Left colon (tissue), 2 donors: ENCODE results near the gene PRKCH. TPM values are rescaled to one million over a fixed set of nuclear protein-coding genes. Genes with fewer than 3 reads are reported as not detected.
"Not testable (repeated sequence)": the region's sequence is repeated elsewhere in the genome, so short reads cannot be mapped to it uniquely, and the experiment has no call there.

Experiments used
- ATAC-seq: fragments of 200-7000 bp; cut with Tn5 transposase; one replicate; pipeline ENCODE4 v1.9.1; 2020; ENCODE audit warnings: mild to moderate bottlenecking, moderate library complexity
- DNase-seq, 2 donors: peaks; one replicate each; pipeline ENCODE4 v3.0.0-alpha.2; 2020
- intact Hi-C, 2 donors: fragments of 100-400 bp; cut with DNase I in 1 of 2; cut with micrococcal nuclease in 1 of 2; formaldehyde crosslinking; loops; one replicate each; pipeline versions ENCODE4 v1.11.2 to v1.14.0; 2022; cut with DNase I, micrococcal nuclease
- total RNA-seq, 2 donors: library from RNA; stranded (reverse); fragmentation: NEBNext Ultra II Directional; extraction: Animal tissue kit (Norgen Biotek cat#: 25700); gene quantifications; one replicate each; pipeline ENCODE4 v1.2.1, GENCODE V29; 2021
- donor health status: DM: no; HTN: no; CAD: no.
- donor health status: DM: yes; HTN: yes; CAD: no.

Gene PRKCH
- total RNA-seq, 2 donors from 2014 or later: 11.7 to 11.9 TPM

DNA sequence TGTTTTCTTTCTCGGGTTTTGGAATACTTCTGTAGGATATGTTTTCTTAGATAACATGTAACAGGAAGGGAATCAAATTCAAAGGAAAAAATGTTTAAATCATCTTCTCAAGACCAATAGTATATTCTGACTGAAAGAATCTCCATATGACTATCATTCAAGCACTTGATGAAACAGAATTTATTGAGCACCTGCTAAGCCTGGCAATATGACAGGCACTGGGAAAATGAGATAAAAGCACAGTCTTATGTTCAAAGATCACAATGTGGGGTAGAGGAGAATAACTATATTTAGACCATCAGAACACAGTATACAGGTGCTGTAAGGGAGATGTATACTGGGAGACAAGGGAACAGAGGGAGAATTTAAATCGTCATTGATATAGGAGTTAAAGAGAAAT is 21.2 kb upstream of the PRKCH start:
- intact Hi-C loops: no loop called here
- DNase-seq: no peak
- ATAC-seq: no peak

DNA sequence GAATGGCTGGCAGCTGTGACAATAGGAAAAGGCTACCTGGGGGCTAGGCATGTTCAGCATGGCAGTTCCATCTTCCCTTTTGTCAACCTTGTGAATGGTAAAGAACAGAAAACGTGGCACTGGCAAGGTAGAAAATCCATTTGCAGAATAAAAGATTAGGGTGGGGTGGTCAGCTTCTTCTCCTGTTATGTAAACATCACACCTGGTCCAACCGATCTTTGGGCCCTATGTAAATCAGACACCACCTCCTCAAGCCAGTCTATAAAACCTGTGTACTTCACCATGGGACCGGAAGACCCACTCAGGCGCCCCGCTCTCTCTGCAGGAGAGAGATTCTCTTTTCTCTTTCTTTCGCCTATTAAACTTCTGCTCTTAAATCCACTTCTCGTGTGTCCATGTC is 20.6 kb upstream of the PRKCH start:
- DNase-seq (no peak), ATAC-seq (no peak)
- intact Hi-C loops: no loop called here

DNA sequence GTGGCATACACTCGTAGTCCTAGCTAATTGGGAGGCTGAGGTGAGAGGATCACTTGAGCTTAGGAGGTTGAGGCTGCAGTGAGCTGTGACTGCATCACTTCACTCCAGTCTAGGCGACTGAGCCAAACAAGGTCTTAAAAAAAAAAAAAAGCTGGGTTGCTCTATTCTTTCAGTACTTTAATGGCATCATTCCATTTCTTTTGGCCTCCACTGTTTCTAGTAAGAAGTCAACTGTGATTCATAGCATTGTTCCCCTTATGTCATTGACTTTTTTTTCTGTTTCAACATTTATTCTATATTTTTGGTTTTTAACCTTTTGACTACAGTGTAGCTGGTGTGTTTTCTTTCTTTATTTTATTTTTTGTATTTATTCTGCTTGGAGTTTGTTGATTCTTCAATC is 16.7 kb upstream of the PRKCH start:
- intact Hi-C loops: no loop called here
- ATAC-seq: no peak

DNA sequence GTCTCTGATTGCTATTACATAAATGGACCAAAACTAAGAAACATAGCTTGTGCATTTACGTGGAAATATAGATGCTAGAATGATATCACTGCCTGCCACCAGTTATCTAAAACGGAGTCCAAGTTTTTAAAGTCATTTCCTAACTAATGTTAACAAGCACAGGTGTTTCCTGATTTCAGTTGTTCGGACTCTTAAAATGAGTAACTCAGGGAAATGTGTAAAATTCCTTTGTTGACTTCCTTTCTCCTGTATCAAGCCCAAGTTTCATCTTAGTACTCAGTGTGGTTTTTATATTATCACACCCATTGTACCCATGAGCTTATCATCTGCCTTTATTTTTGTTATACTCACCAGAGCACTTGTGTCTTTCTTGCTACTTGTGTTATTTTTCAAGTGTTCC is 13.2 kb upstream of the PRKCH start:
- no peak for ATAC-seq
- DNase-seq: no peak
- intact Hi-C loops: no loop called here

More for the DNA sequence above, 16.7 kb upstream of the PRKCH start:
- no peak for DNase-seq

DNA sequence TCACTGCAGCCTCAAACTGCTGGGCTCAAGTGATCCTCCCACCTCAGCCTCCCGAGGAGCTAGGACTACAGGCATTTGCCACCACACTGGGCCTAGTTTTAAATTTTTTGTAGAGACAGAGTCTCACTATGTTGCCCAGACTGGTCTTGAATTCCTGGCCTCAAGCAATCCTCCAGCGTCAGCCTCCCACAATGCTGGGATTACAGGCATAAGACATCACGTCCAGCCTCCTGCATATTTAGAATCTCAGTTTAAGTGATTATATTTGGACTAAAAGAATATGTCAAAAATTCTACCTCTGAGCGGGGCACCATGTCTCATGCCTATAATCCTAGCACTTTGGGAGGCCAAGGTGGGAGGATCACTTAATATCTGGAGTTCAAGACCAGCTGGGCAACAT is 12.7 kb upstream of the PRKCH start:
- intact Hi-C loops, ATAC-seq, DNase-seq: not testable (repeated sequence)

DNA sequence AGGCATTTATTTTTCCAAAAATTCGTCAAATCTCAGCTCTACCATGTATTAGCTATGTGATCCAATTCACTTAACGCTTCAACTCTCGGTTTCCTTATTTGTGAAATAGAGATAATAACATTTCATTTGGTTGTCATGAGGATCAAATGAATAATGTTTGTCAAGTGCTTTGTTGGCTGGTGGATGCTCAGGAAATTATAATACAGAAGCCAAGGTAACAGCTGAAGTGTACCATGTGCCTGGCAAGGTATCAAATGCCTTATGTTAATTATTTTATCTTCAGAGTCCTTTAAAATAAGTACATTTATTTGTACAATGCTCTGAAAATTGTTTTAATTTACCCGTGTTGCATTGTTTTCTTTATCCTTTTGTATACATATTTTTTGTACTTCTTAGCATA is 6.1 kb upstream of the PRKCH start:
- no peak for DNase-seq
- intact Hi-C loops: no loop called here
- no peak for ATAC-seq

DNA sequence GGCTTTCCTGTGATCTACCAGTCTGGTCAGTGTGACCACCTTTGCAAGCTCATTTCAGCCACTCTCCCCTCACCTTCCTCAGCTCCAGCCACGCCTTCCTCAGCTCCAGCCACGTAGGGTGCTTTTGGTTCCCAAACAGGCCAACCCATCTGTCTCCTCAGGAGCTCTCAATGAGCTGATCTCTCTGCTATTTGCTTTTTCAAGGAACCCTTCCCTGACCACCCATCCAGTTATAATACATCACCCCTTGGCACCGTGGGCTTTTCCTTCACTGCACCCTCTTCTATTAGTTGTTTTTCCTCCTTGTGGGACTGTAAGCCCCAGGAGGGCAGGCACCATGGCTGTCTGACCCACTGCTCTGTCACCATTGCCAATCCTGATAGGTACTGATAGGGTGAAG is 2.3 kb upstream of the PRKCH start:
- intact Hi-C loops: no loop called here

DNA sequence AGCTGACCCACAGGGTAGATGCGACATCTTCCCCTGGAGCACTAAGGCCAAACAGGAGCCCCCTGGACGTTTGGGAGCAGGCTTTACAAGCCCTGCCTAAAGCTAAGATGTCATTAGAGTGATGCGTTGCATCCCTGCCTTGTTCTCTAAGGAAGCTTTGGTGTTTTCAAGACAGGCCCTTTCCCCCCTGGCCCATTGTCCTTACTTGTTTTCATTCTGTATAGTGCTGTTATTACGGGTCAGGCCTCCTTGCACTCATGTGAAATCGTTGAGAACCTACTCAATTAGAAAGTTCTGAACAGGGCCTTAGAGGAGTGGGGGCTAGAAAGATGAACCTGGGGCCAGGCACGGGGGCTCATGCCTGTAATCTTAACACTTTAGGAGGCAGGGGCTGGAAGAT is 1.7 kb upstream of the PRKCH start:
- intact Hi-C loops: no loop called here
- ATAC-seq (no peak), DNase-seq (no peak)

More for the DNA sequence above, 2.3 kb upstream of the PRKCH start:
- DNase-seq (no peak), ATAC-seq (no peak)

DNA sequence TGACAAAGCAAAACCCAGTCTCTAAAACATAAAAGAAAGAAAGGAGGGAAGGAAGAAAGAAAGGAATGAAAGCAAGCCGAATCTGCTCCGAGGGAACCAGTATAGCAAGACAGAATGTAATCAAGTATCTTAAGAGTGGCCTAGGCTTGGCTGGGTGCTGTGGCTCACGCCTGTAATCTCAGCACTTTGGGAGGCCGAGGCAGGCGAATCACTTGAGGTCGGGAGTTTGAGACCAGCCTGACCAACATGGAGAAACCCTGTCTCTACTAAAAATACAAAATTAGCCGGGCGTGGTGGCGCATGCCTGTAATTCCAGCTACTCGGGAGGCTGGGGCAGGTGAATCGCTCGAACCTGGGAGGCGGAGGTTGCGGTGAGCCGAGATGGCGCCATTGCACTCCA is 1.2 kb upstream of the PRKCH start:
- ATAC-seq, DNase-seq, intact Hi-C loops: not testable (repeated sequence)

DNA sequence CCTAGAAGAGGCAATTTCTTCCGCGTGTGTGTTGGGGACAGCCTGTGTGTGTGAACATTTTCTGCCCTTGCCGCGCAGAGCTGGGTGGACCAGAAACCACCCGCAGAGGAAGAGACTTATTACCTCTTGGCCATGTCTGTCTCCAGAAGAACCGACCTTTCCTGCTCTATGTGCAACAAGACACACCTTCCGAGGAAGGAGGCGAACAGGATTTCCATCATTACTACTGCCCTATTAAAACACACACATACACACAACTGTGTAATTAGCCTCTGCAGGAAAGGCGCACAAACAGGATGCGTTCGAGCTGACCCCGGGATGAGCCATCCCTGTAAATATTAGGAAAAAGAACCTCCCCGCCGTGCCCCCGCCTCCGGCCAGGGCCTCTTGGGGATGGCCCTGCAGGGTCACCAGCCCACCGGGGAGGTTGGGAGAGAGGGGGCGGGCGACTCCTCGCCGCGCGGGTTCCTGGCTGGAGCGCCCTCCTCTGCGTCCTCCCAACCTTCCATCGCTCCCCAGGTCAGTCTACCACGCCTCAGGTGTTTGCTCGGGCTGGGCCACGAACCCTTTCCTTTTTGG is 484 bp upstream of the PRKCH start:
- DNase-seq: peak in 1 of 2 donors; percentile 23
- intact Hi-C loops: no loop called here
- peak; percentile 55 for ATAC-seq

DNA sequence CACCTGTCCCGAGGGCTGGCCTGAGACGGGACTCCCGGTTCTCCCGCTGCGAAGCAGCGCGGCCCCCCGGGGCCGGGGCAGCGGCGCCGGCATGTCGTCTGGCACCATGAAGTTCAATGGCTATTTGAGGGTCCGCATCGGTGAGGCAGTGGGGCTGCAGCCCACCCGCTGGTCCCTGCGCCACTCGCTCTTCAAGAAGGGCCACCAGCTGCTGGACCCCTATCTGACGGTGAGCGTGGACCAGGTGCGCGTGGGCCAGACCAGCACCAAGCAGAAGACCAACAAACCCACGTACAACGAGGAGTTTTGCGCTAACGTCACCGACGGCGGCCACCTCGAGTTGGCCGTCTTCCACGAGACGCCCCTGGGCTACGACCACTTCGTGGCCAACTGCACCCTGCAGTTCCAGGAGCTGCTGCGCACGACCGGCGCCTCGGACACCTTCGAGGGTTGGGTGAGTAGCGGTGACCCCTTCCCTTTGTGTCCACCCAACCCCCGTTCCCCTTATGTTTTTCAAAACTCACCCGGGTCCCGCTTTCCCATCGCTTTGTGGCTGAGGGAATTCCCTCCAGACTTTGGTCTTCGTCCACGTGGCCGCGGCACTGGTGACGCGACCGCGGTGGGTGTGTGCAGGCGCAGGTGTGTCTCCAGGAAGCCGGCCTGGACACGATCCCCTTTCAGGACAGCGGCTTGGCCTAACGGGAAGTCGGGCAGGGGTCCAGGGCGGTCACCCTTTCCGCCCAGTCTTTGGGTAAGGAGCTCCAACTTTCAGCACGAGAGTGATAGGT is 826 bp downstream of the PRKCH start:
- peak; percentile 74 for ATAC-seq
- DNase-seq: peak; percentile 67 to 75
- intact Hi-C loops: no loop called here

DNA sequence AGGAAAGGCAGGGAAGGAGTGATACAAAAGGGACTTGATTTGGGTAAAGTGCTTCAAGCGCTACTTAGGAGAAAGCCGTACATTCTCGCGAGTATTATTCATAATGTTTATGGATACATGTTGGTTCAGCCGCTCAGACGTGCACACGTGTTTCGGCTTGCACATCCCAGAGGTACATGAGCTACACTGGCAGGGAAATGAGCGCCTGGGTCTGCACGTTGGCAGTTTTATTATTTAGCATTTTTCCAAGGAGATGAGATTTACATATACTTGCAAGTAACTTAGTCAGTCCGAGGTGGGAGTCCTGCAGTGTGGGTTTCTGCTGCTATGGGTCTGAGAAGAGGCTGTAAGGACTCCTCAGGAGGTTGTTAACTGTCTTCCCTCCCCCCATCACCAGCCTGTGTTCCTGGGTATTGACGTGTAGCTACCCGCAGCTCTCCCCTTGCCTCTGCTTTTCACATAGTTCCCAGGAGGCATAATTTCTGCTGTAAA is 1.5 kb downstream of the PRKCH start:
- DNase-seq (no peak), ATAC-seq (peak; percentile 18)
- intact Hi-C loops: no loop called here

DNA sequence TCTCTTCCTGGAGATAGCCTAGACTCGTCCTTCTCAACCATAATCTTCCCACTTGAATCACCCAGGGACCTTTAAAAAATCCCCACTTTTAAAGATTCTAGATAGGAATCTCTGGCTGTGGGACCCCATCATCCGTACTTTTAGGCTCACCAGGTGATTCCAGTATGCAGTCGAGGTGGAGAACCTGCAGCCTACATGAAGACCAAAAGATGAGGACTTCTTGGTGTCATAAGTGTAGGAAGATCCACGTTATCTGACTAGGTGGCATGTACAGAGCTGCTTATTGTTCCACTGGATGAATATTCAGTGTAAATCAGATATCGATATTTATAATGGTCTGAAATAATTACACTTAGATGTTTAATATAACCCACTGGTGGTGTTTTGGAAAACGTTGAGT is 2.6 kb downstream of the PRKCH start:
- intact Hi-C loops: no loop called here
- ATAC-seq (no peak), DNase-seq (no peak)

DNA sequence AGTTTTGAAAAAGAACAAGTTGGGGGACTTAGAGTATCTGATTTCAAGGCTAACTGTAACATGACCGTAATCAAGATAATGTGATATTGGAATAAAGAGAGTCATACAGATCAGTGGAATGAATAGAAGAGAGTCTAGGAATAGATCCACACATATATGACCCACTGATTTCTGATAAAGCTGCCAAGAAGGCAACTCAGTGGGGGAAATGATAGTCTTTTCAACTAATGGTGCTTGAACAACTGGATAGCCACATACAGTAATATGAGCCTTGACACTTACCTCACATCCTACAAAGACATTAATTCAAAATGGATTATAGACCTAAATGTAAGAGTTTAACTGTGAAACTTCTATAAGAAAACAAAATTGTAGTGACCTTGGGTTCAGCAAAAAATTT is 3.8 kb downstream of the PRKCH start:
- DNase-seq (no peak), ATAC-seq (no peak)
- intact Hi-C loops: no loop called here

DNA sequence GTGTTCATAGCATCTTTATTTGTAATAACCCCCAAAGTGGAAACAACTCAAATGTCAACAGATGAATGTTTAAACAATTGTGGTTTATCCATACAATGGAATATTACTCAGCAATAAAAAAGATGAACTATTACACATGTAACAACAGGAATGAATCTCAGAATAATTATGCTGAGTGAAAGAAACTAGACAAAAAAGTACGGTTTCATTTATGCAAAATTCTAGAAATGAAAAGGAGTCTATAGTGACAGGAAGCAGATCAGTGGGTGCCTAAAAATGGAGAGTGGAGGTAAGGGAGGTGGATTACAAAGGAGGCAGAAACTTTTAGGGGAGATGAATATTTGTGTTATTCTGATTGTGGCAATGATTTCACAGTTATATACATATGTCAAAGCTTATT is 4.8 kb downstream of the PRKCH start:
- ATAC-seq: no peak
- DNase-seq: no peak
- intact Hi-C loops: no loop called here

DNA sequence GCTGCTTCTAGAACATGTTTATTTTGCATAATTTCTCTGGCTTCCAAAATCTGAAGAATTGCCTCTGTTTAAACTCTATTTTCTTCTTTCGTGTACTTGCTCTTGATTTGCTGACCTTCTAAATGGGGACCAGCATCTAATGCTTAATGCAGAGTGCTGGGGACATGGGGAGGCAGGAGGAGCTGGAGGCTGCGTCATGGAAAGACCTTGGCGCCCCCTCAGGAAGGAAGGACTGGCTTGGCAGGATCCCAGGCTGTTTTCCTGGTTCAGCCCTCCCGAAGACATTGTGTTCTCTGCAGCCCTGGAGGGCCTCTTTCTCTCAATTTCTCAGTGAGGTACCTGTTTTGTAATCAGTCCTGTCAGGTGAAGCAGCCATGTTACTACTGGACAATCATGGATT is 5.5 kb downstream of the PRKCH start:
- intact Hi-C loops: no loop called here
- ATAC-seq (no peak), DNase-seq (no peak)

DNA sequence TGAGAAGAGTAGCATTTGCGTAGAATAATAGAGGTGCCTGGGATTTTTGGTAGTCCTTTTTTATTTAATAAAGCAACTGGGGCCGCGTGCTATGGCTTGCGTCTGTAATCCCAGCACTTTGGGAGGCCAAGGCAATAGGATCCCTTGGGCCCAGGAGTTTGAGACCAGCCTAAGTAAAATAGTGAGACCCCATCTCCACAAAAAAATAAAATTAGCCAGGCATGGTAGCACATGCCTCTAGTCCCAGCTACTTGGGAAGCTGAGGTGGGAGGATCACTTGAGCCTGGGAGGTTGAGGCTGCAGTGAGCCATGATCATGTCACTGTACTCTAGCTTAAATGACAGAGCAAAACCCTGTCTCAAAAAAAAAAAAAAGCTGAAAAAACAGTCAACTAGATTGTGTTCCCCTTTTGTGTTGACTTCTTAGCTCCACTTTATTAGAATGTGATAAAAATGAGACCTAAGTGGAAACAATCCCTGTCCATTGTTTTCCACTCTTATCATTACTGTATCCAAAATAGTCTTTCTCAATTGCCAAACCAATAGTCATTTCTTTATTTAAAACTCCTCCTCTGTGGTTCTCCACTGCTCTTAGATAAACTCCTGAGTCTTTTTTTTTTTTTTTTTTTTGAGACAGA is 7.4 kb downstream of the PRKCH start:
- ATAC-seq: no peak
- DNase-seq: no peak
- intact Hi-C loops: no loop called here

DNA sequence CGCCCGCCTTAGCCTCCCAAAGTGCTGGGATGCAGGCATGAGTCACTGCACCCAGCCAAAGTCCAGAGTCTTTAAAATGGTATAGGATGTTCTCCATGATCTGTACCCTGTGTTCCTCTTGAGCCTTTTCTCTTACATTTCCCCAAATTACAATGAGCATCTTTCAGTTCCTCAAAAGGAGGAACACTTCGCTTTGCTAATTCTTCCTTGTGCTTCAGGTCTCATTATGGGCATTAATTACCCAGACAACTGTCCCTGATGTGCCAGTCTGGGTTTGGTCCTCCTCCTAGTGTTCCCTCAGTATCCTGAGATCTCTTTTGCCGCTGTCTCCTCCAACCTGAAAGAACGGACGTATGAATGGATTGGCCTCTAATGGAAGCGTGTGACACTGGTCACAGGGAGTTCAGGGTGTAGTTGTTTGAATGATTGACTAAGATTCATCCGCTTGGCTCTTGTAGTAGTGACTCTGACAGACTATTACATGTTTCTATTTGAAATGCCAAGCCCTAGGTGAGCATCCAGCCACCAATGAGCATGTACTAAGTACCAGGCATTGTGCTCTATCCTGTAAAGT is 8.2 kb downstream of the PRKCH start:
- intact Hi-C loops: no loop called here
- ATAC-seq (no peak), DNase-seq (no peak)

DNA sequence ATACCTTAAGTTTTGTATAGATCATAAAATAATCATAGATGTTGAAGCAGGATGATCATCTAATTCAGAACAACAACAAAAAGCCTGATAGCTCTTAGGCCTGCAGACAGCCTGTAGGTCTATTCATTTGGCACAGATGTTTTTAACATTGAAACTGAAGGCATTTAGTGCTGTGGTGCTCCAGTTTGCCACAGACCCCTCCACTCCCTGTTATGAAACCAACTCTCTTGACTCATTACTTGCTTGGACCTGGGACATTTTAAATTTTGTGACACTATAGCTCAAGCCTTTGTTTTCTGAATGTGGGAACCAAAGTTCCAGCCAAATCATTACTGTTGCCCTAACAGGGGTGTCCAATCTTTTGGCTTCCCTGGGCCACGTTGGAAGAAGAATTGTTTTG is 9.1 kb downstream of the PRKCH start:
- intact Hi-C loops: no loop called here
- DNase-seq: no peak
- no peak for ATAC-seq
